Measurements from ENCODE around the gene ERF.
A peak's percentile ranks its signal among the peaks of the same experiment; 100 is the strongest.

Gene ERF

DNA sequence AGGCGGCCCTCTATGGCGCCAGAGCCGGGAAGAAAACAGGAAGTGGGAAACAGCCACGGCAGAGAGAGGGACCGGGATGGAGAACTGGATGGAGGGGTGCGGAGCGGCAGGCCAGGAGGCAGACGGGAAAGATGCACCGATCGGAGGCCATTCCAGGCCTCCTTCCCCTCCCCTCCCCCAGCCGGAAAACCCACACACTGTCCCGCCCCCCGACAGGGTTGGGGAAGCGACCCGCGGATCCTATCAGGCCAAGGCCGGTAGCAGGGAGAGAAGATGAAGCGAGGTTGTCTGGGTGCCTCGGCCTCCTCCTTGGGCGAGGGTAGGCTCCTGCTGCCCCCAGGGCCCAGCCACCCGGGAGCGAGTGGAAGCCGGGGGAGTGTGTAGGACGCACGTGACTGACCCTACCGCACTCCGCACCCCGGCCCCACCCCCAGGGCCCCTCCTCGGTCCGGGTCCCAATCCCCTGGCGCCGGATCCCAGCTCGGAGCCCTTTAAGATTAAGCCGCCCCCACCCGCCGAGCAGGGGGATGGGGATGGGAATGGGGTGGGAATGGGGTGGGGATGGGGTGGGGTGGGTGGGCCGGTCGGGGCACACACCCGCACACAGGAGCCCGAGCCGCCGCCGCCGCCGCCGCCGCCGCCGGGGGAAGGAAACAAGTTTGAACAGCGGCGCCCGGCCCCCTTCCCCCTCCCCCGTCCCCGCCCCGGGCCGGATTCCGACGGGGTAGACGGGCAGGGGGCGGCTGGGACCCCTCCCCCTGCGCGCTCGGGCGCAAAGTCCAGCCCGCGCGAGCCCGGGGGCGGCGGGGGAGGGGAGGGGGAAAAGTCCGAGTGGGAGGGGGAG, 1.5 kb downstream of the ERF start:
- DNase-seq (ENCODE audit: low read depth), result peak; percentile 56

DNA sequence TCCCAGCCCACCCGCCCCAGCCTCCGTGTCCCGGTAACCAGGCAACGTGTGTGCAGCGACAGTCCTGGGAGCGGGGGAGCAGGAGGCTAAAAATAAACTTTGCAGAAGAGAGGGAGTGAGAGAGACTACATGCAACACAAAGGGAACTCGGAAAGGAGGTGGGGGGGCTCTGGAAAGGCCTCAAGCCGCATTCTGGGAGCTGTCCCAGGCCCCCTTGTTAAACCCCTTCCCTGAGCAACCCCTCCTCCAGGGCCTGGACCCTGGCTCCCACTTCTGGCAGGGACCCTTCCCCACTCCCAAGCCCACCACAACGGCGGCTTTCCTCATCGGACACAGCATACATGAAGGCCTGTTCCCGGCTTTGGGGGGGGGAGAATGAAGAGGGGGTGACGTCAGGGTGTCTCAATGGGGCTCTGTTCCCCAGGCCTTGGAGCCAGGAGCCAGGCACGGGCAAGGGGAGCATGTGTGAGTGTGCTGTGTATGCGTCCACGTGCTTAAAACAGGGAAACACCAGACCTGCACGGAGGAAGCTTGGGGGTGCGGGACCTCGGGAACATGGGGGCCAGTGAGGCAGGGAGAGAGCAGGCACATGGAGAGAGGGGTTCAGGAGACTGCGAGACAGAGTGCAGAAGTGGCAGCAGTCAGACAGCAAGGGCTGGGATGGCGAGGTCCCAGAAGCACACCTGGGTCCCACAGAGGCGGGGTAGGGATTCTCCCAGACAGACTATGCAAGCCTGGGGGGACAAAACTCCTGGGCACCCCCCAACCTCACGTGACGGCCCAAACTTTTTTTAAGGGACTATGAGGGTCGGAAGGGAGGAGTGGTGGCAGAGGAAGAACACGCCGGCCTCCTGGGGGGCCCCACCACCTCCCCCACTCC, 2.3 kb downstream of the ERF start:
- DNase-seq (ENCODE audit: low read depth), result no peak

DNA sequence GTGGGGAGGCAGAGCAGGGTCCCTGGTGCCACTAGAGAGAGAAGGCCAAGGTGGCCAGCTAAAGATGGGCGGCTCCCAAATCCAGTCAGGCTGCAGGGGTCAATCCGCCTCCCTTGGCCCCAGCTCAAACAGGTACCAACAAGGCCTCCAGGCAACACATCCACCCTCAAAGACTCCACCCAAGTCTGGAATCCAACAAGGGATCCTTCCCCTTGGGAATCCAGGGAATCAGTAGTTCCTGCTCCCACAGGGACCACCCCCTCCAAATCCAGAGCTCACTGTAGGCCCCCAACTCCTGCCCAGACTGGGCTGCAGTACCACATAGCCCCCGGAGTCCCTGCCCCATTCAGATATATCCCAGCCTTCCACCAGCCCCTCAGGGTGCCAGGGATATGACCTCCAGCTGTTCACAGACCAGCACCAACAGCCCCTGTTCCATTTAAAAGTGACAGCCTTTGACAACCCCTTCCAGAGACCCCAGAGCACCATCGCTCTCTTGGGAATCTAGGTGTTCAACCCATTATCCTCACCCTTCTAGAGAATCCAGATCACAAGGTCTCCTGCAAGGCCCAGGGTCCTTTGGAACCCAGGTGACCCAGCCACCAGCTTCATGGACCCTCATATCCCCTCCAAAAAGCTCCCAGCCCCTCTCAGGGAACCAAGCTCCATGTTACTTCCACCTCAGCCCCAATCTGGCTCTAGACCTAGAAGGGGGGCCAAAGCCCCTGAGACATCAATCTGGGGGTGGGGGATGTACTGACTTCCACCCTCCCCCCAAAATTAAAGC, 3.2 kb downstream of the ERF start:
- no peak for DNase-seq (ENCODE audit: low read depth)

DNA sequence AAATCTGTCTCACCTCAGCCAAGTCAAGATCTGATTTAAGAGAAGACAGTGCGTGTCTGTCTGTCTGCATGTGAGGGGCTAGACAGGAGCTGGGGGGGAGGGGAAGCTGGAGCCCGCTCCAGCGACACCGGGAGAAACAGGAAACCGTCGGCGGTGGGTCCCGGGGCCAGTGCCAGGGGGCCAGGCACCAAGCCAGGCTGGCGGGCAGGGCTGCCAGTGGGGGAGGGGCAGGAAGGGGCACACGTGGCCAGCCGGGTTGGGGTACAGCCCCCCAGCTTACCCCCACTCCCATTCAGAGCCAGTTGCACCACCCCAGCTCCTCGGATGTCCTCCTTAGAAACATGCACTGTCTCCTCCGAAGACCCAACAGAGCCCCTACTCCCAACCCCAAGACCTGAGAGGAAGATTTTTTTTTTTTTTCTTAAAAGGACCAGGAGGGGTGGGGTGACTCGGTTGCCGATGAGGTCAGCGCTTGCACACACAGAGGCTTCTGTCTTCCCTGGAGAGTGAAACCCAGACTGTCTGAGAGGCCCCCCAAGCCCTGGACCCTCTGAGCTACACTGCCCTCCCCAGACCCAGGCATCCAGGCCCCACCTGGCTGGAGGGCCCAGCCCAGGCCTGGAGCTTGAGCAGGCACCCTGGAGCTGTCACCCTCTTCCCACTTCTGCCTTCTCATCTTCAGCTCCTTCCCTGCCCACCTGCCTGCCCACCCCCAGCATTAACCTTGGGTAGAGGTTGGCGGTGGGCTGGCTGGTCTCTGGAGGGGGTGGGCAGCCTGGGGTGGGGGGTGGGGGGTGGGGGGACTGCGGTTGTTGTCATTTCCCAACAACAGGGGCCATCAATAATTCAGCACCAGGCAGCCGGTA, 4.0 kb downstream of the ERF start:
- no peak for DNase-seq (ENCODE audit: low read depth)

DNA sequence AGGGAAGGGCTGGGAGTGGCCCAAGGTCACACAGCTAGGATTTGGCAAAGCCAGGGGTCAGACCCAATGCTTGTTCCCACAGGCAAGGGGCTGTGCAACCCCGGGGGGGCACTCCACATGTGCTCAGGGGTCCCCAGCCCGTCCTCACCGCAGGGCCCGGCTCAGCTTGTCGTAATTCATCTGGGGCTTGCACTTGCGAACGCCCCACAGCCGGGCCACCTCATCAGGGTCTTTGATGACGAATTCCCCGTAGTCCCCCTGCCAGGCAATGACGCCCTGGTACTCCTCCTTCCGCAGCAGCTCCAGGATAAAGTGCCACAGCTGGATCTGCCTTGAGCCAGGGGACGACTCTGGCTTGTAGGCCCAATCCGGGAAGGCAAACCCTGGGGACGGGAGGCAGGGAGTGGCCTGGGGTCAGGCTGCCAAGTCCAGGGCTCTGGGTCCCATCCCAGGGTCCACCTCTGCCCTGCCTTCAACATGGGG, 4.7 kb downstream of the ERF start:
- DNase-seq (ENCODE audit: low read depth), result no peak

DNA sequence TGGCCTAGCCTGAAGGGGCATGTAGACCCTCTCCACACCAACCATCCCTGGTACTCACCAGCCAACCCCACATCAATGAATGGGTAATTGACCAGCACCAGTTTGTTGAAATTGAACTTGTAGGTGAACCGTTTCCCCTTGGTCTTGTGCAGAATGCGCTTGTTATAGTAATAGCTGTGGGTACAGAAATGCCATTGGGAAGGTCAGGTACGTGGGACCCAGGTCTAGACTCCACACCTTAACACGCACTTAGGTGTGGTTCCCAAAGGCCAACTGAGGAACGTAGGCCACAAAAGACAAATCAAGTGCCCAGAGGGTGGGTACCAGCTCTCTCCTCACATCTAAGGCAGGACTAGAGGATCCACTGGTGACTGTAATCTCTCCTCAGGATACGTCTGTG, 5.2 kb downstream of the ERF start:
- no peak for DNase-seq (ENCODE audit: low read depth)

DNA sequence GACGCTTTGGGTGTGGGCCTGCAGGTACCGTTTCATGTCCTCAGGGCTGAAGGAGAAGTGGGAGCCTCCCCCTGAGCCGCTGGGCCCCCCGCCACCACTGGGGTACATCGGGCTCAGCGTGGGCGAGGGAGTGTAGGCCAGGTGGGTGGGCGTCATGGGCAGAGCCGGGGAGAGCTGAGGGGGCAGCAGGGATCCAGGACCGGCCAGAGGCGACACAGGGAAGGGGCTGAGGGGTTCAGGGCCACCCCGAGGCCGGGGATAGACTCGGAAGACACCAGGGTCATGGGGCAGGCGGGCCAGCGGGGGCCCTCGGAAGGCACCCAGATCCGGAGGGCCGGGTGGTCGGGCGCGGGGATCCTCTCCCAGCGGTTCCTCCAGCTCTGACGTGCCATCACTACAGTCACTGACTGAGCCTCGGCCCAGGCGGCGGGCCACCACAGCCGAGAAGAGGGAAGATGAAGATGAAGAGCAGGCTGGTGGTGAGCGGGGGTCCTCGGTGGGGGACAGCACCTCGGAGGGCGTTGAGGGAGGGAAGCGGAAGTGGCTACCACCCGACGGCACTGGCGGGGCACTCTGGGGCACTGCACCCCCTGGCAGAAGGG, 5.7 kb downstream of the ERF start:
- DNase-seq (ENCODE audit: low read depth), result no peak

DNA sequence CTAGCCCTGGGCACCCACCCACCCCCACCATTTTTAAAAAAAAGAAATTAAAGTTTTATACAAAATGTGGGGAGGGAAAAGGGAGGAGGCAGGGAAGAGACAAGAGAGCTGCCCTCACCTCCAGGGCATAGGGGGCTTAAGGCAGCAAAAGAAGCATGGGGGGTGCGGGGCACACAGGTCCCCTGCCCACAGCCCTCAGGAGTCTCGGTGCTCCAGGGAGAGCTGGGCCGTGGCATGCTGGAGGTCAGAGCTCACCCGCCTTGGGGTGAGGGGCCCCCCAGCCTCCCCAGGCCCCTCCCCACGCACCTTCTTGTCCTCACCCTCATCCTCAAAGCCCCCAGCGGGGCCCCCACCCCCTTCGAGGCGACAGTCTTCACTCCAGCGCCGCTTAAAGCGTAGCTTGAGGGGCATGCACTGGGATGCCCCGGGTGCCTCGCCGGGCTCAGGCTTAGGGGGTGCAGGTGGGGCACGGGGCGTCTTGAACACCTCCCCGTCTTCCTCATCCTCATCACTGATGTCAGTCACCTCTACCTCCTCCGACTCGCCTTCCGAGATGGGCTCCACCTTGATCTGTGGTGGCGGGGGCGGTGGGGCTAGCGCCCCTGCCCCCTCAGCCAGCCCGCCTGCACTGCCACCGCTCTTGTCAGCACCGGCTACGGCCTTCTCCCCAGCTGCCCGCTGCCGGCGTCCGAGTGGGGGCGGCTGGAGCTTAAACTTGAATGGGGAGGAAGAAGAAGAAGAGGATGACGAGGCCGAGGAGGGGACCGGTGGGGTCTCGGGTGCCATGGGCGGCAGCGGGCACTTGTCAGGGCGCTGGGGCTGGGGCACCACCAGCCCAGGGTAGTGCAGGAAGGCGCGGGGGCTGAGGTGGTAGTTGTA, 6.4 kb downstream of the ERF start:
- DNase-seq (ENCODE audit: low read depth), result no peak

DNA sequence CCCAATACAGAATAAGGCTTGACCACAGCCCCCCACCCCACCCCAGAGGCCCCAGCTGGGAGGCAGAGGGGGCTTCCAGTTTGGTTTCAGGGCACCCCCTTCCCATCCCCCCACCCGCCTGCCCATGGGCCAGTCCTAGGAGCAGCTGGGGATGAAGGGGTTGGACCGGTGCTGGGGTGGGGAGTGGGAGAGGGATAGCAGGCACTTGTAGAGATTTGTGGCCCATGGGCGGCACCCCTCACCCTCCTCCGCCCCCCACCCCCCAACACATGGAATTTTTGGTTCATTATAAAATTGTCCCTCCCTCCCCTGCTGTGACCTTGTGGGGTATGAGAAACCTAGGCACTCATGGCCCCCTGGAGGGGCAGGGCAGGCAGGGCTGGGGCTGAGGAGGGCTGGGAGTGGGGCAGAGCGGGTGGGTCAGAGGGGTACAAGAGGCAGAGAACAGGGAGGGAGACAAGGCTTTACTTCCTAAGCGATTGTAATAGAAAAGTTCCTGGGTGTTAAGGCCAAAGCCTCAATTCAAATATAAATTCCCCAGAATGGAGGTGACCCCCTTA, 7.2 kb downstream of the ERF start:
- DNase-seq (ENCODE audit: low read depth), result no peak

DNA sequence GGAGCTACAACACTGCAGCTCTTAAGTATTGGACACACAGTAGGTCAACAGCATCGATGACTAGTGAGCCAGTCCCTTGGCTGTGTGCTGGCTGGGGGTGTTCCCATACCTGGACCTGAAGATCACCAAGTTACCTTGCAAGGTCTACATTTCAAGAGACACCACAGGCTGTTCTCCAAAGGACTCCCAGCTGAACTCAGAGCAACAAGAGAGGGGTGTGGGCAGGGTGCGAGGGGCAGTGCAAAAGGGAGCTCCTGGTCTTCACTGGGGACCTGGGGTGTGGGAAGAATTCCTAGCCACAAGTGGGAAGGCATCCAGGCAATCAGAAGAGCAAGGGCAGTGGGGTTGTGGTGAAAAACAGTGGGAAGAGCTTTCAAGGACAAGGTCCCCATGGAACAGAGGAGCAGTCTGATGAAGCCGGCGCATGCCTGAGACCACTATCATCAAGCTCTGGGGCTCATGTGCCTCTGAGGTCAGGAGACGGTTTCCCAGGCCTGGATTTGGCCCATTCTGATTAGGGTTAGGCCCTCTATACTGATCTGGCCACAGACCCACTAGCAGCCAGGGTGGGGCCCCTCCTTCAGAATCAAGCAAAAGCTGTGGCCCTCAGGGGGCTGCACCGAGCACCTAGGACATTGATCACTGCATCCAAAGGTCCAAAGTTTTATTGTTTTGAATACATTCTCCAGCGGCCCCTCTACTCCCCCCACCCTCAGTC, 7.8 kb downstream of the ERF start:
- no peak for DNase-seq (ENCODE audit: low read depth)

DNA sequence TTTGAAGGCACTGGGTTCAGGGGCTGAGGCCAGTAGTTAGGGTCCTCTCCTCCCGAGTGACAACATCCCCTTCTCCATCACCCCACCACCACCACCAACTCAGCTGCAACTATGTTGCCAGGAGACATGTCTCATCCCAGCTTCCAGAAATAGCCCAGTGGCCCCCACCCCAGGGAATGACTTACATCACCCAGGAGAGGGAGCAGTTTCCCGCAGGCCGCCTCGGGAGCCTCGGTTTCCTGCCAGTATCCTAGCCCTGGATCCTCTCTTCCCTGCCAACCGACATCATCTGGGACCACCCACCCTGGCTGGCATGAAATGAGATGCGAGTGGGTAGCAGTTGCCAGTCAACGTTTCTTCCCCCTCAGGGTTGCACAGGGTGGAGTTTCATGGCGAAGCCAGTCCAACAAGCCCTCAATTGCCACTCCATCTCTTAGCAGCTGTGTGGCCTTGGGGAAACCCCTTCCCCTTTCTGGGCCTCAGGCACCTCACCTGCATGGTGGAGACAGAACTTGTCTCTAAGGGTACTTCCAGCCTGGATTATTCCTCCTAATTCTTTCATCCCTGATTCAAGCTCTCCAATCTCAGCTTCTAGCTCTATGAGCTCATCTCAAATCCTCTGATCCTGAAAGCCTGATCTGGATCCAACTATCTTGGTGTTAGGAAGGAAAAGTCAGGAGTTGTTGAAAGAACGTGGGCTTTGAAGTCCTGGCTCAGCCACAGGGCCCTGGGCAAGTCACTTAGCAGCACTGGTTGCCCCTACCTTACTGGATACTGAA, 8.6 kb downstream of the ERF start:
- DNase-seq (ENCODE audit: low read depth), result no peak

DNA sequence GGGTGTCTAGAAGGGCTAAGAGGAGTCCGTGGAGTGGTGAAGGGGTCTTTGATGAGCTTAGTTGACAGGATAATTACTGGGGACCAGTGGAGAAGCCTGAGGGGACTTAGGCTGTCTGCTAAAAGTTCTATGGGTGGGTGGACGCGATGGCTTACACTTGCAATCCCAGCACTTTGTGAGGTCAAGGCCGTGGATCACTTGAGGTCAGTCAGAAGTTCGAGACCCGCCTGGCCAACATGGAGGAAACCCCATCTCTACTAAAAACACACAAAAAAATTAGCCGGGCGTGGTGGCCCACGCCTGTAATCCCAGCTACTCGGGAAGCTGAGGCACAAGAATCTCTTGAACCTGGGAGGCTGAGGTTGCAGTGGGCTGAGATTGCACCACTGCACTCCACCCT, 9.7 kb downstream of the ERF start:
- no peak for DNase-seq (ENCODE audit: low read depth)

DNA sequence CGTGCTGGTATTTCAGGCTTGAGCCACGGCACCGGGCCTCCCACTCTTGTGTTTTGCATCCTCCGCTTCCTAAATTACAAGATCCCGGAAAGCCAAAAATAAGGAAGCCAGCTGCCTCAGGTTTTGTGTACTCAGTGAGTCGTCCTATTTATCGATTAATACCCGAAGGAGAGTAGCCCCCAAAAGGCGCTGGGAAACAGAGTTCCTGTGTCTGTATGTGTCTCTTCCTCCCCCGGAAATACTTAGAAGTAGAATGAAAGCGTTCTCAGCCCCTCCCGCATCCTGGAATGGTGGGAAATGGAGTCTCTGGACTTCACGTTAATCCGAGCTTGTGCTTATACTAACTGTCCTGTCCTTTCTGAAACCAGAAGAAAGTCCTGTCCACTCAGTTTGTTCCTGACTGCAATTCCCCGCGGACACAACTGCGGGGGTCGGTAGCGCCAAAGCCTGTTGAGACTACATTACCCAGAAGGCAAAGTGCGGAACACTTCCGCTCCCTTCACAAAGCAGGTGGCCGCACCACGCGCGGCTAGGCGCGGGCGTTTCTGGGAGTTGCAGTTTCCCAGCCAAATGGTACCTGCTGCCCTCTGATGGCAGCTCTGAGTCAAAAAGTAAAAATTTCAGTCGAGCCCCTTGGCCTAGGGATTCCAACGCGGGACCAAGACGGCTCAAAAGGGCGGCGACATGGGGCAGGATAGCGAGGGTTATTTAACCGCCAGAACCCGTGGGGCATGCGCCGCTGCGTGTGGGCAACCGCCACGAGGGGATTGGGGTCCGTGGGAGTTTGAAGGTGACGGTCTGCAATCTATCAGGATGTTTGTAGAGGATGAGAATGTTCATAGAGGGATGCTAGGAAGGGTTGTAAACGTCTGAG, 10.3 kb downstream of the ERF start:
- DNase-seq (ENCODE audit: low read depth), result peak; percentile 88

DNA sequence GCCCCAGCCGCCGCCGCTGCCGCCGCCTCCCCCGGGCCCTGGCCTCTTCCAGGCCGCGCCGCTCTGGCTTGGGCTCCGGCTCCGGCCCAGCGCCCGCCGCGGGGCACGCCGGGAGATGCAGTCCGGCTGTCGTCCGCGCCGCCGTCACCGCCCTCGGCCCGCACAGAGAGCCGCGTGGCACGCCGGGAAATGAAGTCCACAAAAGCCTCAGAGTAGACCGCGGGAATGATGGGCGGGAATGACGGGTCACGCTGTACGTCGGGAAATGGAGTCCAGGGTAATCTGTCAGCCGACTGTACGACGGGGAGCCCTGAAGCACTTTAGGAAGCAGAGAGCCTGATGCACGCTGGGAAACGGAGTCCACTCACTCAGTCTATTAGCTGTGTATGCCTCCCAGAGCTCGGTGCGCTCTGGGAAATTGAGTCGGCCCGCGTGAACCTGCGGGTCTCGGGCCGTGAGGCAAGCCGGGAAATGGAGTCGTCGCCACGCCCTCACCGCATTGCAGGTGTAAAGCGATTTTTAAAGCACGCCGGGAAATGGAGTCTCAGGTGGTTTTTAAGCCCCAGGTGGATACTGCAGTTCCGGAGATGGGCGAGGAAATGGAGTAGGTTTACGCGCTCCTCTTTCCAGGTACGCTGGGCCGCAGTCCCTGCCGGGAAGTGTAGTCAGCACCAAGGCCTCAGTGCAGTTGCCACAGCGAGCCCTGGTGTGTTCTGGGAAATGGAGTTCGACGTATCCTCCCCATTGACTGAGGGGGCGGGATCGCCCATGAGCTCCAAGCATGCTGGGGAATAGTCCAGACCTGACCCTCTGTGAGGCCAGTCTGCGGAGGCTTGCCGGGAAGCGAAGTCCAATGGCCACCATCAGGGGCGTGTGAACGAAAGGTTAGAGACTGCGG, 12.2 kb downstream of the ERF start, which contains the start of gene GSK3A:
Gene GSK3A, minus strand, starts transcription at position 91 of the 898 bp plus-strand sequence. CDS start 137 bp downstream, outside the sequence.
- DNase-seq (ENCODE audit: low read depth), result peak; percentile 96

DNA sequence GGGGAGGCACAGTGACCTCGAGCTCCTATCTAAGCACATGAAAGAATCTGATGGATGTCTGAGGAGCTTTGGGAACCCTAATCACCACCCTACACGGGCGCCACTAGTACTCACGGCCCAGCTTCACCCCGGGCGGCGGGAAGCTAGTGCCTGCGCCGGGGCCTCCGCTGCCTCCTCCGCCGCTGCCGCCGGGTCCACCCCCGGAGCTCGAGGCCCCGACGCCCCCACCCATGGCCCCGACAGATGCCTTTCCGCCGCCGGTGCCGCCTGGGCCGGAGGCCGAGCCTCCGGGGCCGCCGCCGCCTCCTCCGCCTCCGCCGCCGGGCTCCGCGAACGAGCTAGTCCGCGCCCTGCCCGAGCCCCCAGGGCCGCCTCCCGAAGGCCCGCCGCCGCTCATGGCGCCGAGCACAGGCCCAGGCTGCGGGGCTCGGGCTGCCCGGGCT, 12.8 kb downstream of the ERF start:
- no peak for DNase-seq (ENCODE audit: low read depth)

DNA sequence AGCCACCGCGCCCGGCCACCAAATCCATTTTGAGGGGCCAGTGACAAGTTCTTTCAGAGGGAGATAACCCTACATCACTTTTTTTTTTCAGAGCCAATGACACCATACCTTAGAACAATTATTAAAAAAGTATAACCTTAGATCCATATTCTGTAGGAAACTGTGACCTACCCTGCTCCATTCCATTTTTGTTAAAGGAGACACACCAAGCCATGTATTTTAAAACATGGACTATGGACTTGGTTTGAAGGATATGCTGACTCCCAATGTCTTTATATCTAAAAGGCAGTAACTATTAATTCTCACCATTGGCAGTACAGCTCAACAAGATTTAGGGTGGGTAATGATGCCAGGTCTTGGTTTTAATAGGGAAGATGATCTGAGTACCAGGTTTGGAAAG, 13.6 kb downstream of the ERF start:
- DNase-seq (ENCODE audit: low read depth), result no peak
